GM13977 (cell line): ENCODE data around the gene UBAC1.
A peak's percentile ranks its signal among the peaks of the same experiment; 100 is the strongest.

Experiments used
- DNase-seq: peaks from one replicate; pipeline ENCODE4 v3.0.0; 2012; ENCODE audit warnings: low spot score
- CTCF ChIP-seq: IDR thresholded peaks from 2 replicates; pipeline ENCODE4 v1.5.1; 2012; ENCODE audit warnings: mild to moderate bottlenecking, control low read depth; ENCODE audit not compliant: insufficient read depth; ENCODE audit errors: extremely low read depth, missing control alignments
- in situ Hi-C: fragments of 300-500 bp; cut with MboI; formaldehyde crosslinking; loops from one replicate; pipeline ENCODE4 v1.12.0; 2022; ENCODE audit warnings: low sequenced_read_pairs, low pct_unique_long_range_greater_than_20kb, mixed read lengths, inconsistent platforms; ENCODE audit not compliant: unreplicated experiment

UBAC1 gene

DNA sequence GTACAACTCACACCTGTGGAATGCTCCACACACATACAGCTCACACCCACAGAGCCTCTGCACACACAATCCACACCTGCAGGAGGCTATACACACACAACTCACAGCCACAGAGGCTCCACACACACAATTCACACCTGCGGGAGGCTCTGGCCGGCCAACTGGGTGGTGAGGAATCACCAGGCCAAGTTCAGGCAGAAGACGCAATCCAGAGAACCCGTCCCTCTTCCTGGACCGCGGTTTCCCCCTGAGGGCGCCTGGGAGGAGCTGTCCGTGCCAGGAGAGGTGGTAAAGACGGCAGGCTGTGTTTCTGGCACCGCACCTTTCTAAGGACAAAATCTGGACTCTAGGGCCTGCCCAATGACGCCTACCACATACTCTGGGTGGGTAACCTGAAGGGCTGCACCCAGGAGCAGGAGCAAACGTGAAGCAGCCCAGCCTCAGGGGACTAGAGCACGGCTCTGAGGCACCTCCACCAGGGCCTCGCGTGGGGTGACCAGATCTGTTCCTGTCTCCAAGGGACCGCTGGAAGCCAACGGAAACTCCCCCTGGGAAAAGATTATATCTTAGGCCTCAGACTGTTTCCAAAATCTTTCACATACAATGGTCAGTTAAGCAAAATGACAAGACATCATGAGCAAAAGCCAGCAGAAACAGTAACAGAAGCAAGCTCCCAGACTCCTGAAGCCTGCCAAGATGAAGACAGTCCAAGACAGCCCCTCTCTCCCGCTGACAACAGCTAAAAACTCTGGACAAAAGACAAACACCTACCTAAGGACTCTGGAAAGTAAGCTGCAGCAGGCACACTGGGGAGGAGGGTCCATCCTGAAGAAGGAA, 70.8 kb downstream of the UBAC1 start:
- no peak for TF ChIP-seq CTCF
- in situ Hi-C loops = no loop called here
- DNase-seq = no peak

GRCh38 chr9:135889564-135890189, 71.5 kb downstream of the UBAC1 start:
- in situ Hi-C loops = no loop called here
- no peak for DNase-seq
- no peak for TF ChIP-seq CTCF

DNA sequence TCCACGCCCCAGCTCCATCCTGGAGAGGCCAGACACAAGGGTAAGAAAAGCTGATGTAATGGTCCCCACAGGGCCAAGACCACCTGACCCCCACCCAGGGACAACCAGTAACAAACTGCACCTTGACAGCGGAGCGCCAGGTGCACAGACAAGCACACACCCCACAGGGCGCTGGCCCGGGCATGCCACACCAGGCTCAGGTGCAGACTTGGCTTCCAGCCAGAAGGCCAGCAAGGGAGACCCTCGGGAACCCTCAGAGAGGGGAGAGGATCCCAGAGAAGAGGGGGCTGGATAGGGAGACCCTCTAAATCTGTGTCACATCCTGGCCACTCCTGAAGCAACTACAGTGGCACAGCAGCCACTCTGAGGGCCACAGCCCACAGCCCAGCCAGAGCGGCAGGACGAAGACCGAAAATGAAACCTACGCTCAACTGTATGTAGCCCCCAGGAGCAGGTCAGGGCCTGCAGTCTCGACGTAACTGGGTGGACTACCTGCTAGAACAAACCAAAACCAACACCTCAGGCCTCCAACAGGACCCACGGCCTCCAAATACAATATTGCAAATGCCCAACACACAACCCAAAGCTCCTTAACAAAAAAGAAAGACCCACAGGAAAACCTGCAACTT, 72.3 kb downstream of the UBAC1 start:
- no peak for TF ChIP-seq CTCF
- in situ Hi-C loops = no loop called here
- DNase-seq = no peak

GRCh38 chr9:135888126-135888765, 72.9 kb downstream of the UBAC1 start:
- no peak for TF ChIP-seq CTCF
- in situ Hi-C loops = no loop called here
- DNase-seq = no peak

- peak; percentile 10 for TF ChIP-seq CTCF
- in situ Hi-C loops = no loop called here
- DNase-seq = peak; percentile 63
Observed at GRCh38 chr9:135887585-135888050, 73.6 kb downstream of the UBAC1 start.

DNA sequence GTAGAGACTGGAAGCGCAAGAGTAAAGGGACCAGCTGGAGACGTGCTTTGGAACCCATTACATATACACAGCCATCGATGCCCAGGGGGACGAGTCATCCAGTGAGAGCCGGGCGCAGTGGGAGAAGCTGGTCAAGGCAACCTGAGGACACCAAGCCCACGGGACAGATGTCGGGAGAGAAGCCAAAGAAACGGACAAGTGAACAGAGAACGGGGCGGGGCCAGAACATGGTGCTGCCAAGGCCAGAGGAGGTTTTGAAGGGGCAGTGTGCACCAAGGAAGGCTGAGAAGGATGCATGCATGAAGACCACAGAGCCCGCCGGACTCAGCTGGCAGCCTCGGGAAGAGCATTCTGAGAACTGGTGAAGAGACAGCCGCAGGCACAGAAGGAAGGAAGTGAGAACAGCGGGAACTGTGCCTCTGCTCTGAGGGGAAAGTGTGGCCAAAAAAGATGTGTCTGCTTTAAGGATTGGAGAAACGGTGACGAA, 74.1 kb downstream of the UBAC1 start:
- DNase-seq = no peak

More for the DNA sequence above, 74.1 kb downstream of the UBAC1 start:
- in situ Hi-C loops = no loop called here
- TF ChIP-seq CTCF = no peak
